GM19240 (cell line): Measurements from ENCODE around the gene SDK1.

ENCODE experiments used
- DNase-seq: peaks from one replicate; pipeline ENCODE4 v3.0.0; 2011; ENCODE audit warnings: low spot score; ENCODE audit not compliant: insufficient read length

The SDK1 gene

GRCh38 chr7:3518546-3518945 lies 217.5 kb downstream of the SDK1 start:
- DNase-seq = no peak

DNA sequence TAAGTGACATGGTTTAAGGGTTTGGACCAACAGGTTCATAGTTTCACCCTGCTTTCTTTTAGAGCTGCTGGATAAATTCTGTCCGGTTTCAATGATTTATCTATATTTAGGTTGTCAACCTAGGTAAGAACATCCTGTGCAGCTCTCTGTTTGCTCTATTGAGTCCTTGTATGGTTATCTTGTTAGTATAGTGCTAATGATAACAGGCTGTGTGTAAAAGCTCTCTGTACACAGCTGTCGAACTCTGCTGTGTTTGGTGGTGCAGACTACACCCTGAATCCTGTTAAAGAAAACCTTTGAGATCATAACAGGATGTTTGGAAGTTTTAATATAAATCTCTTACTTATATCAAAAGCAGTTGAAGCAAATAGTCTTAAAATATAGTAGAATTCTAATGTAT lies 219.2 kb downstream of the SDK1 start:
- DNase-seq = no peak

- no peak for DNase-seq
These were observed 226.6 kb downstream of the SDK1 start for GRCh38 chr7:3527496-3528124.

DNA sequence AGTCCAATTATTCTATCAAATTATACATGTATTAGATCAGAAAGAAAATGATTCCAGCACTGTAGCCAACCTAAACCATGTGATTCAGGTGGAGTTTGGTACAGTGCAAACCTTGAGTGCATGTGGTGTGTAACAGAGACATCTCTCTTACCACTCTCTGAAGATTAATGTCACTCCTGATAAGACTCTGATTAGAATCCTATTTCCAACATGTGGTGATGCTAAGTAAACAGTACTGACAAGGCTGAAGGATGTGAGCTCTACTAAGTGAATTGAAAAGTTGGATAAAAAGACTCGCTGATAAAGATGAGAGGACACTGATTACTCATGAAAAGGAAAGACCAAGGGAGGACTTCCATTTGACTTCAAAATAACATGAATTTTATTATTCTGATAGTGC lies 232.0 kb downstream of the SDK1 start:
- no peak for DNase-seq

- DNase-seq = no peak
These were observed 236.3 kb downstream of the SDK1 start for GRCh38 chr7:3537210-3537875.

DNA sequence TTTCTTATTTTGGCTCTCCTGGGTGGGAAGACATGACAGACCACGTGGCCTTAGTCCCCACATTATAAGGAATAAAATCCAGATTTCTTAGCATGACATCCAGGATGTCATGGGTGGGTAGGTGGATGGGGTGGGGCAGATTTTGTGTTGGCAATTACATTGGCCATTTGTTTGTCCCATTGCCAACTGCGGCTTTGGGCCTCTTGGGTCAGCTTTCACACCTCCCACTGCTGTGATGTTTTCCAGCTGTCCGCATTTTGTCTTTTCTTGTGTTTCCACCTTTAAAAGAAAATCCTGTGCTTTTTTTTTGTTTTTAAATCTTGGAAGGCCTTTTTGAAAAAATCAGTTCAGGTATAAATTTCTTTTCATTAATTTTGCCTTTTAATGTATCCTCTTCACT lies 237.0 kb downstream of the SDK1 start:
- no peak for DNase-seq

DNA sequence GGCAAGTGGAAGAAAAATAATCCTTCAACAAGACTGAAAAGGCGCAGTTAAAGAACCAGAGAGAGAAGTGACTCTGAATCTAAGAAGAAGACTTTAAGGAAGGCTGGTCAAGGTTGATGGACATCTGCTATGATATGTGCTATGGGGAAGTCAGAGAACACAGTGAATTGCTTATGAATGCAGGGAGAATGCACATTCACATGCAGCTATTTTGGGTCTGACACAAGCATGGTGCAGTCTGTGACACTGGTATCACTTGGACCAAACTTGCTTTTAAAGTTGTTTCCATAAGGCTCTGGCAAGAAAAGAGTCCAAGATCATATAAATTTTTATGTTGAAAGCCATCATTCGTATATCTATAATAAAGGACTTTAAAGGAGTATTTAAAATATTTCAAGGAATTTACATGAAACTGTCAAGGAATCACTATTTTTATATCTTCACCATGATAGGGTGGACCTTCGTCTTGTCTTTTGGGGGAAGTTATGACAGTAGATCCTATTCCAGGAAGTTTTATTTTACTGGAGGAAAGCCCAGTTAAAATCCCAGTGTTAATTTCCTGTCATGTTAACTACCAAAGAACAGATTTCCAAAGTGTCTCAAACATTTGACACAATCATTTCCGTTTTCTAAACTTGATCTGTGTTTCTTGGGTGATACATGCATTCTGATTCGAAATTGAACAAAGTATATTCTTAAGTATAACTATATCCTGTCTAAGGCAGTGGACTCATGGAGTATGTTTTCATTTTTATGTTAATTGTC lies 239.6 kb downstream of the SDK1 start:
- no peak for DNase-seq

DNA sequence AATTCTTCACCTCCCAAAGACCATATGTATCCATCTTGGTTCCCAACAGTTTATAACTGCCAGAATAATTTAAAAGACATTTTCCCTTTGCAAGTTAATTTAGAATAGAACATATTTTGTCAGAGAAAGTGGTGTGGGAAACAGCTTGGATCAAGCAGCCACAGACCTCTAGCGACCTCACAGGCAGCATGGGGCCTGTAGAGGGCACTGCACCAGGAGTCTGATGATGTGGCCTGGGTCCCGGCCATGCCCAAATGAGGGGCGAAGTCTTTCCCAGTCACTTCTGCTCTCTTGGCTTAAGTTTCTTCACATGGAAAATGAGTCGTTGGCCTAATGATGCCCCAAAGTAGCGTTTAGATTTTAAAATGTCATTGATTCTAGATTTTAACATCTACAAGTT lies 243.2 kb downstream of the SDK1 start:
- DNase-seq = no peak

- DNase-seq = no peak
These were observed 247.8 kb downstream of the SDK1 start for GRCh38 chr7:3548815-3549214.

DNA sequence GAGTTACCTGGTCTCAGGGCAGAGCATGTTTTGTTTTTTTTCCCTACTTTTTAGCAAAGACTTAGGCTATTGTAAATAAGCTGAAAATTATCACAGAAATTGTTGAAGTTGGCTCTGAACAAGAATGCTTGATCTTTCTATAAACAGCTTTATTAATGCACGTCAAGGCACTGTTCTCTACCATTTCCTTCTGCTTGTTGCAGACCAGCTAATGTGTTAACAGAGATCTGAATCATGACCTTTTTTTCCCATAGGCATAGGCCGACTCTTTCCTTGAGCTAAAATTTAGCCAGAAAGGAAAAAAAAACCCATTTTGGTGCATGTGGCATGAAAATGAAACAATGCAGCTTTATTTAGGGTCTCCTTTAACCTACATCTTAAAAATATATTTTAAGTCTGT lies 248.5 kb downstream of the SDK1 start:
- DNase-seq = no peak

GRCh38 chr7:3551536-3551935 lies 250.5 kb downstream of the SDK1 start:
- DNase-seq = no peak

- DNase-seq = no peak
These were observed 251.4 kb downstream of the SDK1 start for GRCh38 chr7:3552499-3552898.

- DNase-seq = no peak
These were observed 257.3 kb downstream of the SDK1 start for GRCh38 chr7:3558400-3558799.

DNA sequence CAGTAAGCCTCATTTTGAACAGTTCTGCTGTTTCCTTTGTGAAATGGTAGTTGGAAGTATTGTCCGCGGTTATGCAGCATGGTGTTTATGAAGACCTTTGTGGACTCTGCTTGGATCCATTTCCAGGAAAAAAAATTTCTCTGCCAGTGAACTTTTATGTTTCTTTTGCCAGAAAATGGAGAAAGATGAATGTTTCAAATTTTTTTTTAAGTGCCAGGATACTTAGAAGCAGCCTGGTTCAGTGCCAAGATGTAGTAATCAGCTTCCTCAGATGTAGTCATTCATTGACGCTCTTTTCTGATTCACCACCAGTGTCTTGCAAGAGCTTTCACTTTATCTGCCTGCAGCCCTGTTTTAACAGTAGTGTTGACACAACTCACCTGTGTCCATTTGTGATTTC lies 258.2 kb downstream of the SDK1 start:
- DNase-seq = no peak

- no peak for DNase-seq
These were observed 259.4 kb downstream of the SDK1 start for GRCh38 chr7:3560495-3560894.

- no peak for DNase-seq
These were observed 260.9 kb downstream of the SDK1 start for GRCh38 chr7:3561932-3562331.

DNA sequence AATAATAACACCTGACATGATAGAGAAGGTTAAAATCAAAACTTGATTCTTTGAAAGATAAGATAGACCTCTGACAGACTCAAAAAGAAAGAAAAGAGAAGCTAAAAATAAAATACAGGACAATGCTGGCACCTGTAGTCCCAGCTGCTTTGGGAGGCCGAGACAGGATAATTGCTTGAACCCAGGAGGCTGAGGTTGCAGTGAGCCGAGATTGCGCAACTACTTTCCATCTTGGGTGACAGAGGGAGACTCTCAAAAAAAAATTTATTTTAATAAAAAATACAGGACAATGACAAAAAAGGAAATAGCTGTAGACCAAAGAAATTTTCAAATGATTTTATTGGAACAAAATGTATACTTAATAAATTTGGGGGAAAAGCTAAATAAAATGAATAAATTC lies 263.2 kb downstream of the SDK1 start:
- no peak for DNase-seq

- no peak for DNase-seq
These were observed 267.5 kb downstream of the SDK1 start for GRCh38 chr7:3568516-3568915.

- no peak for DNase-seq
These were observed 268.6 kb downstream of the SDK1 start for GRCh38 chr7:3569643-3570042.

DNA sequence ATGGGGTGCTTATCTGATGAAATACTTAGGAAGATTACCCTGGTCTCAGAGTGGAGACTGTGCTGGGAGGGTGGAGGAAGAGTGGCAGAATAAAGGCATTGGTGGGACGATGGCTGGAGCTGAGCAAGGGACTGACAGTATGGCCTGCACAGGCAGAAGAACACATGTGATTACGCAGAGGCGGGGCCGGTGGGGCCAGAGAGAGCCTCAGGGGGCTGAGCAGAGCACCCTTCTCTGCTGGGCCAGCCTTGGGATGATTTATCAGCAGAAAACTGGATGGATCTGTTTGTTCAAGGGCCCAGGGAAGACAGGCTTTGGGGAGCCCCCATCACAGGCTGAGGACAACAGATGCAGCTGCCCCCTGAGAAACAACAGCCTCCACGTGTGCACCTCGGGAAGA lies 272.1 kb downstream of the SDK1 start:
- DNase-seq = no peak

DNA sequence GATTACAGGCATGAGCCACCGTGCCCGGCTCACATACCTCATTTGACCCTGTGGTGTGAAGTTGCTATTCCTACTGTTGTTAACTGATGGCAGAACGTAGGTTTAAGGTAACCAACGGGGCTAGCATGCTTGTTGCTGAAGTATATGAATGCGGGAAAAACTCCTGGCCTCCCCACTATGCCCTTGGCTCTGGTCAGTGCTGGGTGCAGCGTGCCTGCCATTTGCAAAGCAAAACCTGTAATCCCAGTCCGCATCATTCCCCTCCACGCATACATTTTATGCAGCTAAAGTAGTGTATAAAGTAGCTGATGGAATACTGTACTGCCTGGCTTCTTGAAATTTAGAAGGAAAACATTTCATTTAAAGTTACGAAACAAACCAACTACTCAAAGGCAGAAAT lies 273.3 kb downstream of the SDK1 start:
- no peak for DNase-seq

GRCh38 chr7:3575753-3576531 lies 274.9 kb downstream of the SDK1 start:
- no peak for DNase-seq
